ENCODE measurements around the gene IL22RA1.

DNA sequence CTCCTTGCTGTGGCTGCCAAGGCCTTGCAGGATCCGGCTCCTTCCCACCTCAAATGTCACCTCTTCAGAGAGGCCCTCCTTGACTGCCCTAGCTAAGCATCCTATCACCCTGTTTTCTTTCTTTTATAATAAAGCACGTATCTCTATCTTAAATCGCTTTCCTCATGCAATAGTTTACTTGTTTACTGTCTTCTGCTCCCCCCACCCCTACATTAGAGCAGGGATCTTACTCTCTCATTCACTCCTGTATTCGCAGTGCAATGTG is 67.4 kb downstream of the IL22RA1 start:
- TF ChIP-seq, protein P1, sequence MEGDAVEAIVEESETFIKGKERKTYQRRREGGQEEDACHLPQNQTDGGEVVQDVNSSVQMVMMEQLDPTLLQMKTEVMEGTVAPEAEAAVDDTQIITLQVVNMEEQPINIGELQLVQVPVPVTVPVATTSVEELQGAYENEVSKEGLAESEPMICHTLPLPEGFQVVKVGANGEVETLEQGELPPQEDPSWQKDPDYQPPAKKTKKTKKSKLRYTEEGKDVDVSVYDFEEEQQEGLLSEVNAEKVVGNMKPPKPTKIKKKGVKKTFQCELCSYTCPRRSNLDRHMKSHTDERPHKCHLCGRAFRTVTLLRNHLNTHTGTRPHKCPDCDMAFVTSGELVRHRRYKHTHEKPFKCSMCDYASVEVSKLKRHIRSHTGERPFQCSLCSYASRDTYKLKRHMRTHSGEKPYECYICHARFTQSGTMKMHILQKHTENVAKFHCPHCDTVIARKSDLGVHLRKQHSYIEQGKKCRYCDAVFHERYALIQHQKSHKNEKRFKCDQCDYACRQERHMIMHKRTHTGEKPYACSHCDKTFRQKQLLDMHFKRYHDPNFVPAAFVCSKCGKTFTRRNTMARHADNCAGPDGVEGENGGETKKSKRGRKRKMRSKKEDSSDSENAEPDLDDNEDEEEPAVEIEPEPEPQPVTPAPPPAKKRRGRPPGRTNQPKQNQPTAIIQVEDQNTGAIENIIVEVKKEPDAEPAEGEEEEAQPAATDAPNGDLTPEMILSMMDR (IDR thresholded peaks at IDR 0.05; ENCODE audit: insufficient read depth, low read length, poor library complexity, severe bottlenecking) = no peak
- TF ChIP-seq EZH2phosphoT487 (conservative IDR thresholded peaks at IDR 0.05; ENCODE audit: low read length) = no peak
